ENCODE measurements around the gene EFTUD2.

EFTUD2 gene

GRCh38 chr17:44910231-44911106 is 11.2 kb upstream of the EFTUD2 start:
- no peak for DNase-seq

- DNase-seq, result no peak
Observed at GRCh38 chr17:44909681-44910144, 10.5 kb upstream of the EFTUD2 start.

DNA sequence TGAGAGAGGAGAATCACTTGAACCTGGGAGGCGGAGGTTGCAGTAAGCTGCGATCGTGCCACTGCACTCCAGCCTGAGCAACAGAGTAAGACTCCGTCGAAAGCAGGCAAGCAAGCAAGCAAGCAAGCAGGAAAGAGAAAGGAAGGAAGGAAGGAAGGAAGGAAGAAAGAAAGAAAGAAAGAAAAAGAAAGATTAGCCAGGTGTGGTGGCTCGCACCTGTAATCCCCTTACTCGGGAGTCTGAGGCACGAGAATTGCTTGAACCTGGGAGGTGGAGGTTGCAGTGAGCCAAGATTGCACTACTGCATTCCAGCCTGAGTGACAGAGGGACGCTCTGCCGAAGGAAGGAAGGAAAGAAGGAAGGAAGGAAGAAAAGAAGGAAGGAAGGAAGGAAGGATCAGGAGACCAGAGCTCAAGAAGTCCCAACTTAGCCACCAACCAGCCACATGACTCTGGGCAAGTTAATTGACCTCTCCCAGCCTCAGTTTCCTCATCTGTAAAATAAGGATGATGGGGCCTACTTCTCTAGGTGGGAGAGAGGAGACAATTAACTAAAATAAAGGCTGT is 9.6 kb upstream of the EFTUD2 start:
- no peak for DNase-seq

DNA sequence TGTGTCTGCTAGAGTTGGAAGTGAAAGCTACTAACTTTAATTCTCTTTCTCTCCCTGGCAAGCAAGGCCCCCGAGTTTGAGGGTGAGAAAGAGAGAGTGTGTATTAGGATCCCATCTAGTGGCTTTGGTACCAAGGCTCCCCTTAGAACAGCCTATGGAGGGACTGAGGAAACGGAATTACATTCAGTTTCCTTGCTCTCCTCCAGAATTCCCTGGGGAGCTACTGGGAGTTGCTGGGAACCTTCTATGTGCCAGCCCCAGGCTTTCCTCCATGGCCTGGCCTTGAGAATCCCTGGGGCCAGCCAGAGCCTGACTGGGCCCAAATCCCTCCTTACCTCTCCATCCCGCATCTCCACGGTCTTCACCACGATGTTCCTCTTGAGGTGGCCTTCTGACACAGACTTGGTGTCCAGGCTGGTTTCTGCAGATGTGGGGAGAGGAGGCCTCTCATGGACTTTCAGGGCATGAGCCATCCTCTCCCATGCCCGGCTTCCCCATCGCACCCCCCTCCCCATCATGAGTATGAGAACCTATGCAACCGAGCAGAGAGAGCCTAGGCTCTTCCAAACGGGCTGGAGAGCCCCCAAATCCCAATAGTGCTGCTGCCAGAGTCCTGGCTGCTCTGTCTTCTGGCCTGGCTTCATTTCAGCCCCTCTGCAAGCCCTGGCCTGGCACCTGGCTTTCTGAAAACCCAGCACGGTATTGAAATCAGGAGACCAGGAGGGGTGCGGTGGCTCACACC is 8.7 kb upstream of the EFTUD2 start:
- no peak for DNase-seq

DNA sequence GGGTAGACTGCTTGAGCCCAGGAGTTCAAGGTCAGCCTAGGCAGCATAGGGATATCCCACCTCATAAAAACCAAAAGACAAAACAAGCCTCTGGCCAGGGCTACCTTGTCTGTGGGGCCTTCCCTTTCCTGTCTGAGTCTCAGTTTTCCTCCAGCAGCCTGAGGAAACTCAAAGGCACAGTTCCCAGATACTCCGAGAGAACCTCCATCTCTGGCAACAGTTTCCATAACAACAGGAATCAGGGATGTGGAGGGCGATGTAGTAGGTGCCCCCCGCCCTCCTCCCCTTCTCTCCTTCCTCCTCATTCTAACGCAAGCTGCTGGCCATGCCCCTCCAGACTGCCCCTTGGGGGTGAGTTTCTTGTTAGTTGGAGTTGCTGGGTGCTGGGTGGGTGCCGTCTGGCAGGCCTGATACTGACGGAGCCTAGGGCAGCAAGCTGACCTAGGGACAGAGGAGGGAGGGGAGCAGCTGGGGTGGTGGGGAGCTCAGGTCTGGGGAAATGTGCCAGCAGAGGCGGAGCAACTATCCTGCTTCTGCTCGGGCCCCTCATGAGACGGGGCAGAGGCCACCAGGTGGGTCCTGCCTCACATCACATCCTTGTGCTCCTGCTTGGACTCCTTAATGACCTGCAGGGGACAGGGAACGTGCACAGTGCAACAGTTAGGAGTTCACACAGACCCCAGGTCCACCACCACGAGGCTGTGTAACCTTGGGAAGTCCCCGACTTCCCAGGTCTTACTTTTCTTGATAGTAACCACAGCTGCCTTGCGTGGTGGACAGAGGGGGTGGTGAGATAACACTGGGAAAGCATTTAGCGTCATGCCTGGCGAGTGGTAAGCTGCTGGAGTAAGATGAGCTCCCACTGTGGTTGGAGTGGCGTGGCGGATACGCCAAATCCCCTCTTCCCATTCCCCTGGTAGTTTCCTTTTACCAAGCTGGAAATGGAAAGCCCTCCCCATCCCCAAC is 7.8 kb upstream of the EFTUD2 start:
- no peak for DNase-seq

- no peak for DNase-seq
Observed at GRCh38 chr17:44906010-44906646, 6.9 kb upstream of the EFTUD2 start.

DNA sequence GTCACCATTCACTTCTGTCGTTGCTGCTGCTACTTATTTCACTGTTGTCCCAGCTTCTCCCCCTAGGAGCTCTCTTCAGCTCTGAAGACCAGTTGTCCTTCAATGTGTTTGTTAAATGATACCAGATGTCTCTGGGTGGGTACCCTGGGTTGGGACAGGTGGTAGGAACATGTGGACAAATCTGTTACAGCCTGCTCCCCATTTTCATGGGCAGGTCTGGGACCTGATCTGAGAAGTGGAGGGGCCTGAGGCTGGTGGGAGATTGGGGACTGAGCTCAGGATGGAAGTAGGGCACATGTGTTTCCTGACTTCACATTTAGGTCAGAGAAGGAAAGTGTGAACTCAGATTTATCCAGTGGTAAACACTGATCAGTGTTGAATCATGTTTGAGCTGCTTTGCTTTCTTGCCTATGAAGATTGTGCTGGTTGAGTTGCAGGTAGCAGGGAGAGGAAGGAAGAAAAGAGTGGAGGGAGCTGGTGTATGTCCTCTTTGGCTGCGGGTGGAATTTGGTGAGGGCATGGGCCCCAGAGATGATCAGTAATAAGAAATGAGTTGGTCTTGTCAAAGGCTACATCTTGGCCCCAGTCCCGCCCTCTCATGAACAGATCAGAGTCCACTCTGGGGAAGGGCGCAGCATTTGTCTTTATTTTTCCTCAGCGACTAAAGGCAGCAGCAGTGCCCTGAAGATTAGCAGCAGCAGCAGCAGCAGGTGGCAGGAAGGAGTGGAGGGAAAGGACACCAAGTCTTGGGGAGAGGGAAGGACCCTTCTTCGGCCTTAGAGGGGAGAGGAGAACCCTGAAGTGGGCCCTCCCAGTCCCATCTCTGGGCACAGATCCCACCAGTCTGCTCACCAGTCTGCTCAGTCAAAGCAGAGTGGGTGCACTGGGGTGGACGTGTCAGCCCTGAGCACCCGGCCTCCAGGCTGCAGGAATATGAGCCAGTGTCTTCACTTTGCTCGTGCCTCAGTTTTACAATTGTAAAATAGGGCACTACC is 6.1 kb upstream of the EFTUD2 start:
- no peak for DNase-seq

GRCh38 chr17:44904001-44904984 is 5.0 kb upstream of the EFTUD2 start:
- DNase-seq, result no peak

- no peak for DNase-seq
Observed at GRCh38 chr17:44903012-44903685, 3.9 kb upstream of the EFTUD2 start.

- no peak for DNase-seq
Observed at GRCh38 chr17:44902135-44902760, 3.0 kb upstream of the EFTUD2 start.

GRCh38 chr17:44901411-44901921 is 2.2 kb upstream of the EFTUD2 start:
- no peak for DNase-seq

DNA sequence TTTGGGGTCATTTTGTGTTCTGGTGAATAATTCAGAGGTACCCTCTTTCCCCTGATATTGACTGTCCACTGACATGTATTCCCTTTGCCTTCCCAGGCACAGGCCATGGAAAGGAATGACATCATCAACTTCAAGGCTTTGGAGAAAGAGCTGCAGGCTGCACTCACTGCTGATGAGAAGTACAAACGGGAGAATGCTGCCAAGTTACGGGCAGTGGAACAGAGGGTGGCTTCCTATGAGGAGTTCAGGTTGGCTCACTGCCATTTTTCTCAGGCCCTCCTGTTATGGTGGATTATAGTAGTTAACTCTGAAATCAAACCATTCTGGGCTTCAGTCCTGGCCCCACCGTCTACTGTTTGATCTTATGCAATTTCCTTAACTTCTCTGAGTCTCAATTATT is 1.6 kb upstream of the EFTUD2 start:
- DNase-seq, result peak in 1 of 2 donors; percentile 27

GRCh38 chr17:44898768-44899073 is 524 bp downstream of the EFTUD2 start:
- no peak for DNase-seq

DNA sequence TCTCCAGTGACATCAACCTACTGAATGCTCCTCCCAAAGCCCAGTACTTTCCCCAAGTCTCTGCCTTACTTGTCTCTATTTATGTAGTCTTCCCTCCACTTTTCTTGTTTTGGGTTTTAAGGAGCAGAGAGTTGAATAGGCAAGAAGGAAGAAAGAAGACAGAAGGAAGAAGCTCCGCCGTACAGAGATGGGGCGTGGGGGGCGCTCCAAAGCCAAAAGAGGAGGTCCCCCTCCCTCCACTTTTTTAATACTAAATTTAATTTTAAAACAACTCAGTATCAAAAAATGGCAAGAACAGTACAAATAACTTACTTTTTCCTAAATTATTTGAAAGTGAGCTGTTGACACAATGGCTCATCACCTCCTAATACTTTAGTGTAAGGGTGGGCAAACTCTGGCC is 4.6 kb downstream of the EFTUD2 start:
- no peak for DNase-seq

DNA sequence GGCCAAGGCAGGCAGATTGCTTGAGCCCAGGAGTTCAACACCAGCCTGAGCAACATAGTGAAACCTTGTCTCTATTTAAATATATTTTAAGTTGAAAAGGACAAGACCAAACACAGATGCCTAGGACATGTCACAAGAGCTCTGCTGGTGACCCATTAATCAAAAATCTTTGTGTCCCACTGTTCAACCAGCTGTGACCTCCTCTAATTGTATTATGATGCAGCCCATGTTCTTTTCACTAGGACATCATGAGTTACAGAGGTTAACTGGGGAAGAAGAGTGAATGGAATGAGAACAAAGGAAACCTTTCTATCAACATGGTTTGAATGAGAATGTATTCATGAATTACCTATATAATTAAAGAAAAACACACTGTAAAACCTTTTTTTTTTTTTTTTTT is 7.0 kb downstream of the EFTUD2 start:
- no peak for DNase-seq

GRCh38 chr17:44889003-44889402 is 10.2 kb downstream of the EFTUD2 start:
- DNase-seq, result no peak

- no peak for DNase-seq
Observed at GRCh38 chr17:44887971-44888954, 11.0 kb downstream of the EFTUD2 start.
